GM18867 (cell line): Measurements from ENCODE around the gene CSGALNACT2.
"Not testable (repeated sequence)": the region's sequence is repeated elsewhere in the genome, so short reads cannot be mapped to it uniquely, and the experiment has no call there.

ENCODE experiments used
- ATAC-seq: cut with Tn5 transposase; IDR thresholded peaks from one replicate; pipeline ENCODE4 v1.9.1; 2021; ENCODE audit warnings: mild to moderate bottlenecking, moderate library complexity; ENCODE audit not compliant: unreplicated experiment

The CSGALNACT2 gene

DNA sequence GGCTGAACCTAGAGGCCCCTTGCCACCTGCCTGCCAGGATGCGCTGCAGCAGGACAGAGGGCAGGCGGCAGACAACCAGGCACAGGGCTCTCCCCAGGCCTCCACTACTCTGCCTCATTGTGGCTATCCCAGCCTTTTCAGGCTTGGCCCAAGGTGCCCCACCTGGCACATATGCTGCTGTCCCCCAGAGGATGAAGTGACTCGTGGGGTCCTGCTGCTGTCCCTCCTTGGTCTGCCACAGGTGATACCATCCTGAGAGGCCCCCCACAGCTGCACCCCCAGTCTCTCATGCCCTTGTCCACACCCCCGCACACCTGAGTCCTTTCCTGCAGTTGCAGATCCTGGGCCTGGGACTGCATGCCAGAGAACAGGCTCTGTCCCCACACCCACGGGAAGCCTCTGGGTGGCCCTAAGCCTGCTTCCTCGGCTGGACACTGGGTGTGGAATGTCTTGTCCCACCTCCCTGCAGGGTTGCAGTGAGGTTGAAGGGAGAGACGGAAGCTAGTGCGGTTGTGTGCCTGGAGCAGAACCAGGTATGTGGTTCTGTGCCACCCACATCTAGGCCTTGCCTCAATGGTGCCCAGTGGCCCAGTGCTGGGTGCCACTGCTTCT lies 73.3 kb downstream of the CSGALNACT2 start:
- ATAC-seq: no peak

DNA sequence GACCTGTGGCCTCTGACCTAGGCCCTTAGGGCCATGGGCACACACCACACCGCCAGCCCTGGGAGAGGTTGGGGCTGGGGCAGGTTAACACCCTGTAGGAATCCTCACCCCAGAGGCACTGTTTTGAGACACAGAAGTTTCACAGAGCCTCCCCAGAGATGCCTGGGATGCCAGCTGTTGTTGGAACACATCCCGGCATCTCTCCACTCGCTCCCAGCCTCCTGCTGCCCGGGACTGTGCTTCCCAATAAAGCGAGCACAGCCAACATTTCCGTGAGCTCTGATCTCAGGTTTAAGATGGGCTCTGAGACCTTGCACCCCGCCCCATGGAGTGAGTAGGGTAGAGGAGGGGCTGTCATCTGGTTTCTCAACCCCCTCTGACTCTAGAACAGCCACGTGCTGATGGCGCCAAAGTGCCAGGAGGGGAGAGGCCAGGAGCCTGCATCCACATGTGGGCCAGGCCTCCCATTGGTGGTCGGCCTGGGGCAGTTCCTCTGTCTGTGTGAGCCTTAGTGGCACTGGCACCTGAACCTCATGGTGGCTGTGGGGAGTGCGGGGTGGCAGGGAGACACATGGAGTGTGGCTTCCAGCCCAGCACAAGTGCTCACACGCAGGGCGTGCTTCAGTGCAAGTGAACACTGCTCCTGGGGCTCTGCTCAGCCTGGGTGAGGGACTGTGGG lies 73.9 kb downstream of the CSGALNACT2 start:
- no peak for ATAC-seq

DNA sequence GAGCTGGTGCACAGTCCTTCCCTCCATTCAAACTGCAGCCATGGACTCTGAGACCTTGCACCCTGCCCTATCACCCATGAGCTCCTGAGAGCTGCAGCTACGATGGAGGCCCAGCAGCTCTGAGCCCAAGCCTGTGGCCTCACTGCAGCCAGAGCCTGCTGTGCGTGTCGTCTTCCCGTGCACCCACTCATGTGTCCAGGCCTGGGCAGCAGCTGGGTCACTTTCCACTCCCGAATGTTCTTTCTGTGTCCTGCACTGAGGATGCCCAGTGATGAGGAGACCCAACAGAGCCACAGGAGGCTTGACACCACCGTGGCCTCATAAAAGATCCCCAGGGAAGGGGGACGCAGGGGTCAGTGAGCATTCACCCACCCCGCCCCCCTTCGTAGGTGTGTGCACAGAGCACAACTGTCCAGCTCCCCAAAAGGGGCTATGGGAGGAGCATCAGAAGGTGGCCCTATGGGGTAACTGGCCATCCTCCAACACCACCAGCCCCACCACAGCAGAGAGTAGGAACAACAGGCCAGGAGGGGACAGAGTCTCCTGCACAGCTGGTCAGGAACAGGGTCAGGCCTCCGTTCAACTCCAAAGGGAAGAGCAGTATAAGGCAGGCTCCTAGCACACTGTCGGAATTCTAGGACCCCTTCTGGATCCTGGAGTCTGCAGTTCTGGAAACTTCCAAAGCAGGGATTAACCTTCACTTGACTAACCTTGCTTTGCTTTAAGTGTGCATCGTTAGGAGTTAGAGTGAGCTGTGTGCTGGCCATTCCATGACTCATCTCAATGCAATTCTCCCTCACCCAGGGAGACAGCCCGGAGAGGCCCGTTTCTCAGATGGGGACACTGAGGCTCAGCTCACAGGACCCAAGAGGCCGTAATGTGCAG lies 76.1 kb downstream of the CSGALNACT2 start:
- no peak for ATAC-seq

- no peak for ATAC-seq
These were observed 76.8 kb downstream of the CSGALNACT2 start for GRCh38 chr10:43214956-43215561.

- ATAC-seq: no peak
These were observed 77.7 kb downstream of the CSGALNACT2 start for GRCh38 chr10:43215758-43216455.

DNA sequence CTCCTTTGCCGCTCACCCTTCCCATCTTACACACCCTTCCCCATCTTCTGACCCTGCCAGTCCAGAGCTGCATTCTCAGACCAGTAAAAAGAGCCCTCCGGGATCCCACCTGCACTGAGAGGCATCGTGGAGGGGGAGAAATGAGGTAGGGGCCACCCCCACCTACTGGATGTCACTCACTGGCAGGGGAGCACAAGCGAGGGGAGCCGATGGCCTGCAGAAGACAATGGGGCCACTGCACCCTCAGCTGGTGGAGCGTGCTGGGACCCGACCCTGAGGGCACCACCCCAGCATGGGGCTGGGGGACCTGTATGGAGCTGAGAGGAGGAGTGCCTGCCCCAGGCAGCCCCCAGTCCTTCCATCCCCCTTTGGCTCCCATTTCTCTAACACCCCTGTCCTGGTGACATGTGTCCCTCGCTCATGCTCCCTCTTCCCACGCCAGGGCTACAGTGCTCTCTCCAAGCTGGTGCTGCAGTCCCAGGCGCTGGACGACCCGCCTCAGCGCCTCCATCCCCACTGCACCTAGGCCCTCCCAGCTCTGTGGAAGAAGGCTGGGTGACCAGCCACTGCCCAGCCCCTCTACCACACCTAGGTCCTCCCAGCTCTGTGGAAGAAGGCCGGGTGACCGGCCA lies 78.8 kb downstream of the CSGALNACT2 start:
- no peak for ATAC-seq

GRCh38 chr10:43217563-43218205 lies 79.4 kb downstream of the CSGALNACT2 start:
- ATAC-seq: no peak

- no peak for ATAC-seq
These were observed 80.1 kb downstream of the CSGALNACT2 start for GRCh38 chr10:43218206-43218950.

DNA sequence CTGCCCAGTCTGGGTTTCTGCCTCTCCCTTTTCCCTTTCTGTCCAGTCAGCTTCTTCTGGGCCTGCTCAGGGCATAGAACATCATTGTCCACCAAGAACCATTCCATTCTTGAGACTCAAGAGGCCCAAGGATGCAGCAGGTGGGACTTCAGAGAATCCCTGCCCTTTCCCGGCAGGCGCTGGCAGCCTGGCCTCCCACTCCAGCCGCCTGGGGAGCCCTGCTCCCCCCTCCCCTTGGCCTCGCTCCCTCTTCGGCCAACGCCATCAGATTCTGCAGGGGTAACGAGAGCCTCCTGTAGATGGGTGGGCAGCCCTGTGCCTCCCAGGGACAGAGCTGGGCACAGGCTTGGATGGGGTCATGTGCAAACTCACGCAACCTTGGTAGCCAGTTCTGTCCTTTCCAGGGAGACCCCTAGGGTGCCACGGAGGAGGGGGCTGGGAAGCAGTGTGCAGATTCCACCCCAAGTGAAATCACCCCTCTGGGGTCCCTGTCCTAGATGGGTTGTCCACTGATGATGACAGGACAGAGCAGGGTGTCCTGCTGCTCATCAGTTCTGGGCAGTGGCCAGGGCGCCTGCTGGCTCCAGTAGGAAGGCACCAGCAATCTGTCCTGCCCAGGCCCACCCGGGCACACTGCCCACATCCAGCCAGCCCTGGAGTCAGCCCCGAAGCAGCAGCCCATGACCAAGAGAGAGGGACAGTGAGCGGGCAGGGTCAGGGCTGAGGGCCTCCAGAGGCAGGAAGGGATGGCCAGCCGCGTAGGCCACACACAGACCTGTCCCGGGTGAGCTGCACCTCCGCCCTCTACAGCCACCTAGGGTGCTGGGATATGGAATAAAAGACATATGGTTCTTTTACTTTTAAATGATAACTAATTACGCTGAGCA lies 80.9 kb downstream of the CSGALNACT2 start:
- no peak for ATAC-seq

DNA sequence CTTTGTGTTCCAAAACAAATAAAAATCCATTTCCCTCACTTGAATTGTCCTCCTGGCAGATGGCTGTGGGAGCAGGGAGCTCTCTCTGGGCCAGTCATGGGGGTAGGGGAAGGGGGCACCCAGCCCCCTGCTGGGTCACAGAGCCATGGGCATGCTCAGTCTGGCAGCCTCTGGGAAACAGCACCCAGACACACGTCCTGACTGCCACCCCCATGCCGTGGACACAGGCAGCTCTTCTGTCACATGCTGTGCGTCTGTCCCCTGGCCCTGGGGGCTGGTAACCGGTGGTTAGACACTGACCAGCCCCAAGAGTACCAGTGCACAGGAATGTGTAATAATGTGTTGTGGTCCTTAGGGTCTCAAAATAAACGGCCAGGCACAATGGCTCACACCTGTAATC lies 81.6 kb downstream of the CSGALNACT2 start:
- no peak for ATAC-seq

DNA sequence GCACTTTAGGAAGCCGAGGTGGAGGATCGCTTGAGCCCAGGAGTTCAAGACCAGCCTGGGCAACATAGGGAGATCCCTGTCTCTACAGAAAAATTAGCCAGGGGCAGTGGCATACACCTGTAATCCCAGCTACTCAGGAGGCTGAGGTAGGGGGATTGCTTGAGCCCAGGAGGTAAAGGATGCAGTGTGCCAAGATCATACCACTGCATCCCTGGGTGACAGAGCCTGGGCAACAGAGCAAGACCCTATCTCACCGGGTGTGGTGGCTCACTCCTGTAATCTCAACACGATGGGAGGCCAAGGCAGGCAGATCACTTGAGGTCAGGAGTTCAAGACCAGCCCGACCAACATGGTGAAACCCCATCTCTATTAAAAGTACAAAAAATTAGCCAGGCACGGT lies 82.0 kb downstream of the CSGALNACT2 start:
- ATAC-seq: not testable (repeated sequence)

- ATAC-seq: peak; percentile 72
These were observed 82.6 kb downstream of the CSGALNACT2 start for GRCh38 chr10:43220657-43221418.

DNA sequence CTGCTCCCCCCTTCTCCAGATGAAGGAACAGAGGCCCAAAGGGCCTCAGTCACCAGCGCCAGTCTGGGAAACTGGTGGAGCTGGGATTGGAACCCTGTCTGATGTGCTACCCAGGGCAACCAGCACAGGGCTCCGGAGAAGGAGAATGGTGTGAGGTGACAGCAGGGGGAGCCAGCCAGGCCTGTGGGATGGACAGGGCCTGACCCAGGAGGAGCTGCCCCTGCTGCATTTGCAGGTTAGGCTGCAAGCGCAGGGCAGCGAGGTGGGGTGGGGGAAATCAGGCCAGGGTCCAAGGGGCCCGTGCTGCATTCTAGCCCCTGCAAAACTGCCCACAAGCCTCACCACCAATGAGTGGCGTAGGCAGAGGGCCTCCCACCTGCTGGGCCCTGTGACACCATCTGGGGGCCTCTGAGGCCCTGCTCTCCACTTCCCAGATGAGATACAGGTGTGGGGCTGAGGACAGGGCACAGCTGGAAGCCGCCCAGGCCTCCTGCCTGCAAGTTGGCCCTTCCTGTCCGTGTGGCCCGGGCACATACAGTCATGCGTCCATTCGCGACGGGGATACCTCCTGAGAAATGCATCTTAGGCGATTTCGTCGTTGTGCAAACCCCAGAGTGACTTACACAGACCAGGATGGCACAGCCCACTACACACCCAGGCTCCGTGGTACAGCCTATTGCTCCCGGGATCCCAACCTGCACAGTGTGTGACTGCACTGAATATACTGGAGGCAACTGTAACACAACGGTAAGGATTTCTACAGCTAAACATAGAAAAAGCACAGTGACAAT lies 83.4 kb downstream of the CSGALNACT2 start:
- peak; percentile 25 for ATAC-seq

- ATAC-seq: no peak
These were observed 84.0 kb downstream of the CSGALNACT2 start for GRCh38 chr10:43222210-43222720.

DNA sequence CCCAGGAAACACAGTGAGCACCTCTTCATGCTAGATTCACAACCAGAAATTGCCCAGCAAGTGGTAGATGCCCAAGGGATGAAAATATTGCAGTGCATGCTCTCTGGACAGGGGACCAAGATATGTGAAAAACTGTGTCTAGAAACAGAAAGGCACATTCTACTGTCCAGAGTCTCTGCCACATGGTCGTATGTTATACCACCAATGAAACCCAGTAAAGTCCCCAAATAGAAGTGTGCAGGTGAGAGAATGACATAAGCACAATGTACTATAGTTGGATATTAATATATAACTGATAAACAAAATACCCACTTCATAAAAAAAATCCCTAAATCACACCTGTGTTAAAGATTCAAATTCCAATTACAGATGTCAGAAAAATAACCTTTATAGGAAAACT lies 84.8 kb downstream of the CSGALNACT2 start:
- ATAC-seq: no peak

GRCh38 chr10:43224321-43224720 lies 86.1 kb downstream of the CSGALNACT2 start:
- ATAC-seq: no peak
